Liver (tissue), 9 donors: ENCODE data around the gene ABHD17C. TPM values are rescaled to one million over a fixed set of nuclear protein-coding genes. Genes with fewer than 3 reads are reported as not detected.

Source experiments
- DNase-seq: peaks from one replicate; pipeline ENCODE4 v3.0.0-alpha.2; 2017; ENCODE audit warnings: low spot score
- H3K27ac ChIP-seq, 2 donors: one replicate each; pipeline ENCODE4 v1.7.0; 2013; ENCODE audit warnings: inconsistent platforms in 2 of 2, low read length in 2 of 2, control low read depth in 1 of 2, low read depth in 1 of 2, mild to moderate bottlenecking in 1 of 2
- H3K27me3 ChIP-seq, 4 donors: one replicate each; pipeline versions ENCODE4 v1.6.1 to v1.7.0; 2013; ENCODE audit warnings: low read length in 3 of 4, inconsistent platforms in 1 of 4, mild to moderate bottlenecking in 1 of 4, moderate library complexity in 1 of 4; ENCODE audit not compliant: control insufficient read depth in 4 of 4, insufficient read depth in 4 of 4
- H3K36me3 ChIP-seq, 4 donors: one replicate each; pipeline versions ENCODE4 v1.6.1 to v1.7.0; 2013; ENCODE audit warnings: low read length in 3 of 4, mild to moderate bottlenecking in 3 of 4, low read depth in 1 of 4, moderate library complexity in 1 of 4; ENCODE audit not compliant: control insufficient read depth in 4 of 4, insufficient read depth in 3 of 4
- H3K4me1 ChIP-seq, 4 donors: one replicate each; pipeline versions ENCODE4 v1.6.1 to v1.7.0; 2013; ENCODE audit warnings: low read length in 3 of 4, mild to moderate bottlenecking in 3 of 4, moderate library complexity in 1 of 4; ENCODE audit not compliant: control insufficient read depth in 4 of 4, insufficient read depth in 4 of 4
- H3K4me3 ChIP-seq, 3 donors: one replicate each; pipeline versions ENCODE4 v1.6.1 to v1.7.0; 2013; ENCODE audit warnings: low read length in 3 of 3, control low read depth in 1 of 3, low read depth in 1 of 3, mild to moderate bottlenecking in 1 of 3
- H3K9ac ChIP-seq, 2 donors: one replicate each; pipeline ENCODE4 v1.7.0; 2013; ENCODE audit warnings: low read length in 2 of 2, mild to moderate bottlenecking in 2 of 2, moderate library complexity in 2 of 2, control low read depth in 1 of 2, low read depth in 1 of 2
- H3K9me3 ChIP-seq, 4 donors: one replicate each; pipeline versions ENCODE4 v1.6.1 to v1.7.0; 2013; ENCODE audit warnings: low read length in 3 of 4; ENCODE audit not compliant: control insufficient read depth in 4 of 4
- ATF3 ChIP-seq: IDR thresholded peaks from 2 replicates; pipeline ENCODE4 v1.6.1; 2016; ENCODE audit warnings: antibody characterized with exemption
- CTCF ChIP-seq: fragments of 150-350 bp; IDR thresholded peaks from 2 replicates; pipeline ENCODE4 v1.5.1; 2017; ENCODE audit warnings: improper control_type of control experiment, low read depth, low read length; ENCODE audit not compliant: missing input control
- FOXA2 ChIP-seq: IDR thresholded peaks from 2 replicates; pipeline ENCODE4 v1.6.1; 2016; ENCODE audit warnings: antibody characterized with exemption
- GABPA ChIP-seq, 2 donors: IDR thresholded peaks in 1 of 2; conservative IDR thresholded peaks in 1 of 2; 2 replicates each; pipeline ENCODE4 v1.6.1; 2016; ENCODE audit warnings: antibody characterized with exemption in 2 of 2, mild to moderate bottlenecking in 1 of 2, moderate library complexity in 1 of 2
- HNF4A ChIP-seq, 2 donors: conservative IDR thresholded peaks; 2 replicates each; pipeline ENCODE4 v1.6.1; 2016; ENCODE audit warnings: antibody characterized with exemption in 2 of 2, mild to moderate bottlenecking in 2 of 2
- JUND ChIP-seq, 2 donors: IDR thresholded peaks; 2 replicates each; pipeline ENCODE4 v1.6.1; 2016; ENCODE audit warnings: antibody characterized with exemption in 2 of 2
- MAX ChIP-seq: IDR thresholded peaks from 2 replicates; pipeline ENCODE4 v1.6.1; 2016; ENCODE audit warnings: antibody characterized with exemption
- NR2F2 ChIP-seq: IDR thresholded peaks from 2 replicates; pipeline ENCODE4 v1.6.1; 2016; ENCODE audit warnings: antibody characterized with exemption
- REST ChIP-seq: IDR thresholded peaks from 2 replicates; pipeline ENCODE4 v1.6.1; 2016; ENCODE audit warnings: antibody characterized with exemption, mild to moderate bottlenecking
- TAF1 ChIP-seq: conservative IDR thresholded peaks from 2 replicates; pipeline ENCODE4 v1.6.1; 2016; ENCODE audit warnings: antibody characterized with exemption, mild to moderate bottlenecking
- YY1 ChIP-seq: IDR thresholded peaks from 2 replicates; pipeline ENCODE4 v1.6.1; 2016; ENCODE audit warnings: antibody characterized with exemption, mild to moderate bottlenecking
- ZBTB33 ChIP-seq: IDR thresholded peaks from 2 replicates; pipeline ENCODE4 v1.6.1; 2016; ENCODE audit warnings: antibody characterized with exemption
- WGBS: extraction: QIAGEN DNeasy Blood & Tissue Kit; methylation state at CpG from one replicate; pipeline ENCODE4 v1.1.7; 2013; 5-methylcytosine and 5-hydroxymethylcytosine counted together
- polyA plus RNA-seq, 2 donors: library from polyadenylated mRNA; stranded (reverse) in 1 of 2; unstranded in 1 of 2; fragments of 200-250 nt in 1 of 2; fragments of >200 nt in 1 of 2; fragmentation: Nextera tagmentation in 1 of 2; extraction: Ambion mirVana in 1 of 2; gene quantifications; one replicate each; pipeline versions ENCODE4 v1.2.1 to v1.2.3, GENCODE V29; 2013 to 2015
- total RNA-seq, 2 donors: library from RNA; depleted of rRNA; stranded (reverse); fragments of >200 nt; gene quantifications; one replicate each; pipeline ENCODE4 v1.2.3, GENCODE V29; 2014
- donor health status: healthy.
- donor health status: healthy.
- donor health status: healthy.
- donor health status: healthy.
- donor health status: healthy.

Gene ABHD17C
- total and polyA plus RNA-seq, 4 donors: 0.79 to 3.0 (median 2.0) TPM

GRCh38 chr15:80712956-80713355 lies 17.8 kb downstream of the ABHD17C start (continued):
- no peak for TF ChIP-seq ZBTB33

- TF ChIP-seq HNF4A (conservative IDR thresholded peaks at IDR 0.05) (no peak), FOXA2 (no peak), GABPA (IDR thresholded peaks at IDR 0.05 in 1 of 2, conservative IDR thresholded peaks at IDR 0.05 in 1 of 2) (no peak), JUND (IDR thresholded peaks at IDR 0.05) (no peak), ZBTB33 (no peak), NR2F2 (no peak), YY1 (no peak), CTCF (no peak), ATF3 (no peak), TAF1 (no peak), REST (no peak), MAX (no peak)
- Histone ChIP-seq H3K4me1 (no peaks in the 10 kb centered on the region), H3K4me3 (no peak overlapping the region), H3K36me3 (peaks cover 0 to 3% (median 0%) of the 10 kb centered on the region in 4 donors), H3K27me3 (no peaks in the 10 kb centered on the region), H3K27ac (no peak overlapping the region), H3K9ac (no peak overlapping the region), H3K9me3 (no peaks in the 10 kb centered on the region)
- no peak for DNase-seq
- WGBS: 84% methylated on average over 7 of the region's 7 CpGs
These were observed 26.4 kb downstream of the ABHD17C start for GRCh38 chr15:80721476-80721875.
